Heart left ventricle (tissue), 16 donors: ENCODE data around the gene FGF2. TPM values are rescaled to one million over a fixed set of nuclear protein-coding genes. Genes with fewer than 3 reads are reported as not detected.
"Not testable (repeated sequence)": the region's sequence is repeated elsewhere in the genome, so short reads cannot be mapped to it uniquely, and the experiment has no call there.

Experiments used
- ATAC-seq, 4 donors: fragments of 200-7000 bp; cut with Tn5 transposase; one replicate each; pipeline ENCODE4 v1.9.1; 2020 to 2022; ENCODE audit warnings: moderate library complexity in 4 of 4, mild to moderate bottlenecking in 3 of 4, moderate number of reproducible peaks in 1 of 4
- DNase-seq, 5 donors: peaks; one replicate each; pipeline ENCODE4 v3.0.0-alpha.2; 2020
- H3K27ac ChIP-seq, 12 donors: fragments of 200-600 bp; sonication (generic) in 4 of 12; one replicate each; pipeline versions ENCODE4 v1.5.0 to v1.8.0; 2016 to 2022; ENCODE audit warnings: mild to moderate bottlenecking in 2 of 12
- H3K27me3 ChIP-seq, 9 donors: fragments of 200-600 bp; sonication (generic) in 2 of 9; one replicate each; pipeline versions ENCODE4 v1.5.1 to v1.8.0; 2016 to 2022; ENCODE audit warnings: mild to moderate bottlenecking in 3 of 9
- H3K36me3 ChIP-seq, 9 donors: fragments of 200-600 bp; sonication (generic) in 2 of 9; one replicate each; pipeline versions ENCODE4 v1.5.0 to v1.8.0; 2018 to 2022; ENCODE audit warnings: mild to moderate bottlenecking in 2 of 9
- H3K4me1 ChIP-seq, 12 donors: fragments of 200-600 bp; sonication (generic) in 4 of 12; one replicate each; pipeline versions ENCODE4 v1.5.0 to v1.8.0; 2016 to 2022; ENCODE audit warnings: mild to moderate bottlenecking in 3 of 12
- H3K4me3 ChIP-seq, 12 donors: fragments of 200-600 bp; sonication (generic) in 4 of 12; one replicate each; pipeline versions ENCODE4 v1.5.0 to v1.8.0; 2017 to 2022; ENCODE audit warnings: mild to moderate bottlenecking in 9 of 12, moderate library complexity in 4 of 12
- H3K9me3 ChIP-seq, 12 donors: fragments of 200-600 bp; sonication (generic) in 4 of 12; one replicate each; pipeline versions ENCODE4 v1.5.0 to v1.8.0; 2016 to 2022; ENCODE audit warnings: mild to moderate bottlenecking in 1 of 12
- POLR2A ChIP-seq, 2 donors: fragments of 450-650 bp; IDR thresholded peaks; one replicate each; pipeline ENCODE4 v1.6.1; 2017; ENCODE audit warnings: antibody characterized with exemption in 2 of 2, mild to moderate bottlenecking in 2 of 2, moderate library complexity in 2 of 2
- WGBS, 4 donors: extraction: QIAGEN DNeasy Blood & Tissue Kit in 2 of 4; methylation state at CpG; one replicate each; pipeline versions ENCODE4 v1.1.5 to v1.1.7; 2013 to 2018; 5-methylcytosine and 5-hydroxymethylcytosine counted together
- intact Hi-C, 10 donors: fragments of 100-400 bp; cut with DNase I; formaldehyde crosslinking; loops; one replicate each; pipeline versions ENCODE4 v1.11.1 to v1.14.2; 2022
- polyA plus RNA-seq, 2 donors: library from polyadenylated mRNA; stranded (reverse); fragments of 200-250 nt; gene quantifications; one replicate each; pipeline ENCODE4 v1.2.3, GENCODE V29; 2013
- total RNA-seq, 9 donors: library from RNA; depleted of rRNA in 2 of 9; stranded (reverse); fragments of >200 nt in 2 of 9; fragmentation: NEBNext Ultra II Directional in 3 of 9; extraction: Animal tissue kit (Norgen Biotek cat#: 25700) in 3 of 9; gene quantifications; one replicate each; pipeline versions ENCODE4 v1.1.0 to v1.2.4, GENCODE V29; 2016 to 2023
- TF ChIP-seq, protein P1 (sequence below), 12 donors: fragments of 200-600 bp; sonication (generic) in 4 of 12; IDR thresholded peaks; one replicate each; pipeline versions ENCODE4 v1.5.0 to v1.8.0; 2018 to 2022; ENCODE audit warnings: antibody characterized with exemption in 12 of 12, mild to moderate bottlenecking in 5 of 12
- donor health status: ischemic (EF 13 %, LVEDD 7.1; RV severe dilation, severe dysfunction).
- donor health status: healthy with polysubstance abuse.
- donor health status: DM: no; HTN: yes; CAD: no.
- donor health status: DM: no; HTN: no; CAD: no.
- donor health status: ischemic (EF 25% LVEDD 6.9; RV normal size, moderate dysfunction).
- donor health status: ischemic (EF 25% LVEDD 5.7; RV mildly dilated, moderate dysfunction).
- donor health status: healthy.
- donor health status: DM: yes; HTN: yes; CAD: no.
- donor health status: ischemic (EF 35%, LVEDD 5.7; RV mildly dilated, moderate dysfunction).
- donor health status: nonischemic (EF 11% LVEDD 7.7; RV severe dilation, severe dysfunction).
- donor health status: DM: yes; HTN: yes; CAD: no.
- donor health status: PGD.
- donor health status: ischemic (EF 29% LVEDD 5.4; RV normal size, mild dysfunction).
- donor health status: nonischemic (EF 23%, LVEDD 6.1; RV moderate dilation, normal function).

The FGF2 gene
- total and polyA plus RNA-seq, 11 donors: 2.2 to 14.4 (median 5.9) TPM

DNA sequence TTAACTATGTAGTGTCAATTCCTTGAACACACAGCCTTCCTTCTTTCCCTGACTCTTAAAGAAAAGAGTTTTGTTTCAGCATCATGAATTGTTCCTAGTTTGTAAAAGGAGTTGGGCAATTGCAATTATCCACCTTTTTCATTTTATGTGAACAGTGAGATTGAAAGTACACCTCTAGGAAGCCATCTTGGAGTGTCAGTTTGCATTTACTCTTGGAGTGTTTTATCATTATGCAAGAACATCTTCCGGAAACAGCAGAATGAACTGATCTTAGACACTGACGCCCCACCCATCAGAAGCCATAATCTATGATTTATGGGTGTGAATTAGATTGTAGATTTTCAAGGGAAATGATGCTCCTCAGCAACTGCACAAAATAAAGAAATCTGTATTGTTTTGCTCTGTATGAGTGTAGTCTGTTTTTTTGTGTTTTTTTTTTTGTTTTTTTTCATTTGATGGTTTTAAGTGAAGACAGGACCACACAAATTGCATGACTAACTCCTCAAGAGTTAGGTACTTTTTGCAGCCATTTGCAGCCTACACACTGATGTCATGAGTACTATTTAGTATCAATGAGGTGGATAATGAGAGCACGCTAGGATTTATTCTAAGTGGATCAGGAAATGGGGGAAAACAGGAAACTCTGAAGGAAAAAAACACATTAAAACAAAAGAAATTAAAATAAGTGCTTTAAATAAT is 19.5 kb upstream of the FGF2 start:
- Histone ChIP-seq H3K4me1 (peaks cover 0 to 5% (median 0%) of the 10 kb centered on the region in 12 donors), H3K36me3 (no peaks in the 10 kb centered on the region), H3K27me3 (no peaks in the 10 kb centered on the region), H3K4me3 (no peak overlapping the region), H3K27ac (no peak overlapping the region), H3K9me3 (no peaks in the 10 kb centered on the region)
- no peak for TF ChIP-seq POLR2A (IDR thresholded peaks at IDR 0.05)
- TF ChIP-seq, protein P1, sequence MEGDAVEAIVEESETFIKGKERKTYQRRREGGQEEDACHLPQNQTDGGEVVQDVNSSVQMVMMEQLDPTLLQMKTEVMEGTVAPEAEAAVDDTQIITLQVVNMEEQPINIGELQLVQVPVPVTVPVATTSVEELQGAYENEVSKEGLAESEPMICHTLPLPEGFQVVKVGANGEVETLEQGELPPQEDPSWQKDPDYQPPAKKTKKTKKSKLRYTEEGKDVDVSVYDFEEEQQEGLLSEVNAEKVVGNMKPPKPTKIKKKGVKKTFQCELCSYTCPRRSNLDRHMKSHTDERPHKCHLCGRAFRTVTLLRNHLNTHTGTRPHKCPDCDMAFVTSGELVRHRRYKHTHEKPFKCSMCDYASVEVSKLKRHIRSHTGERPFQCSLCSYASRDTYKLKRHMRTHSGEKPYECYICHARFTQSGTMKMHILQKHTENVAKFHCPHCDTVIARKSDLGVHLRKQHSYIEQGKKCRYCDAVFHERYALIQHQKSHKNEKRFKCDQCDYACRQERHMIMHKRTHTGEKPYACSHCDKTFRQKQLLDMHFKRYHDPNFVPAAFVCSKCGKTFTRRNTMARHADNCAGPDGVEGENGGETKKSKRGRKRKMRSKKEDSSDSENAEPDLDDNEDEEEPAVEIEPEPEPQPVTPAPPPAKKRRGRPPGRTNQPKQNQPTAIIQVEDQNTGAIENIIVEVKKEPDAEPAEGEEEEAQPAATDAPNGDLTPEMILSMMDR (IDR thresholded peaks at IDR 0.05): no peak
- intact Hi-C loops: no loop called here
- ATAC-seq: no peak
- whole genome bisulfite sequencing, 4 donors: 58 to 82% (median 77%) methylated on average over 3 of the region's 3 CpGs
- DNase-seq: no peak

GRCh38 chr4:122810669-122811068 is 16.0 kb upstream of the FGF2 start:
- no peak overlapping the region for H3K4me3 ChIP-seq
- 75 to 84% (median 81%) methylated on average over 1 of the region's 1 CpG for WGBS, 4 donors
- no peaks in the 10 kb centered on the region for H3K27me3 ChIP-seq
- ATAC-seq (peak in 3 of 4 donors; percentile 45 to 90 (median 61)), DNase-seq (no peak)
- H3K36me3 ChIP-seq: no peaks in the 10 kb centered on the region
- H3K27ac ChIP-seq: peak overlapping the region in 3 of 12 donors; percentile 18 to 44 (median 20)
- H3K9me3 ChIP-seq: no peaks in the 10 kb centered on the region
- intact Hi-C loops: no loop called here
- TF ChIP-seq POLR2A (IDR thresholded peaks at IDR 0.05): no peak
- TF ChIP-seq, protein P1 (IDR thresholded peaks at IDR 0.05): no peak
- H3K4me1 ChIP-seq: peaks cover 0 to 5% (median 0%) of the 10 kb centered on the region in 12 donors

- intact Hi-C loops, H3K36me3 ChIP-seq, H3K4me3 ChIP-seq, H3K4me1 ChIP-seq, H3K27me3 ChIP-seq, H3K9me3 ChIP-seq, H3K27ac ChIP-seq, DNase-seq, ATAC-seq: not testable (repeated sequence)
- 93 to 94% methylated on average over 23 to 27 of the region's 32 CpGs; no CpG with 5 or more reads in 2 of the 4 donors for WGBS, 4 donors
These were observed 14.8 kb upstream of the FGF2 start for GRCh38 chr4:122811781-122812180.

- intact Hi-C loops, H3K4me3 ChIP-seq: not testable (repeated sequence)
These were observed 13.8 kb upstream of the FGF2 start for GRCh38 chr4:122812823-122813222.

GRCh38 chr4:122814426-122814825 is 12.2 kb upstream of the FGF2 start:
- no peak overlapping the region for H3K4me3 ChIP-seq
- intact Hi-C loops: no loop called here
- H3K9me3 ChIP-seq: no peaks in the 10 kb centered on the region
- DNase-seq: no peak
- no peaks in the 10 kb centered on the region for H3K27me3 ChIP-seq
- WGBS, 4 donors: 92 to 95% (median 93%) methylated on average over 2 of the region's 2 CpGs
- H3K4me1 ChIP-seq: peaks cover 0 to 5% (median 0%) of the 10 kb centered on the region in 12 donors
- H3K36me3 ChIP-seq: no peaks in the 10 kb centered on the region
- no peak for ATAC-seq
- no peak for TF ChIP-seq POLR2A (IDR thresholded peaks at IDR 0.05)
- TF ChIP-seq, protein P1 (IDR thresholded peaks at IDR 0.05): no peak
- H3K27ac ChIP-seq: no peak overlapping the region

More at GRCh38 chr4:122812823-122813222, 13.8 kb upstream of the FGF2 start:
- ATAC-seq, H3K27ac ChIP-seq, H3K36me3 ChIP-seq, DNase-seq, H3K4me1 ChIP-seq, H3K9me3 ChIP-seq, H3K27me3 ChIP-seq: not testable (repeated sequence)
- WGBS, 4 donors: 81 to 93% (median 89%) methylated on average over 3 of the region's 3 CpGs
